ENCODE data around the gene TRIM32. TPM values are rescaled to one million over a fixed set of nuclear protein-coding genes. Genes with fewer than 3 reads are reported as not detected.
A peak's percentile ranks its signal among the peaks of the same experiment; 100 is the strongest.
"Not testable (repeated sequence)": the region's sequence is repeated elsewhere in the genome, so short reads cannot be mapped to it uniquely, and the experiment has no call there.

Gene TRIM32
- total and polyA plus RNA-seq, 2 of the 13 experiments (the other 11 are each of a cell fraction or from before 2014, with no cell fraction given) = 6.5 to 7.7 TPM

DNA sequence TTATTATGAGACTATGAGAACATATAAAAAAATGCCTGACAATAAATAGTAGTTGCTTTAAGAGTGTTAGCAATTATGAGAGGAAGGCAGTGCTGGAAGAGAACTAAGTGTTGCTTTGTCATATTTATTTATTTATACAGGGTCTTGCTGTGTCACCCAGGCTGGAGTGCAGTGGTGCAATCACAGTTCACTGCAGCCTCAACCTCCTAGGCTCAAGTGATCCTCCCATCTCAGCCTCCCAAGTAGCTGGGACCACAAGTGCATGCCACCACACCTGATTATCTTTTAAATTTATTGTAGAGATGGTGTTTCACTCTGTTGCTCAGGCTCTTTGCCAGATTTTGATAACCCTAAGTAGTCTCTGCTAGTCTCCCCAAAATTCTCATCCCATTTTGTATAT is 3.7 kb downstream of the TRIM32 start:
- CTCF ChIA-PET (ENCODE audit: low intra/inter-chr PET ratio, low total read pairs); intact Hi-C loops (cut with micrococcal nuclease; ENCODE audit: unreplicated experiment); H3K27me3 ChIP-seq (ENCODE audit: control insufficient read depth in 1 of 2, insufficient read depth in 2 of 2, low read length in 2 of 2); H3K27ac ChIP-seq (ENCODE audit: extremely low read length, insufficient read depth, low read length); H3K9me3 ChIP-seq (ENCODE audit: low read length); H4K20me1 ChIP-seq (ENCODE audit: insufficient read depth, low read length); in situ Hi-C loops (cut with HindIII; ENCODE audit: extremely low pct_ligation_motif_present, low pct_unique_long_range_greater_than_20kb); H3K4me2 ChIP-seq (ENCODE audit: low read depth, low read length); H3K36me3 ChIP-seq (replicated peaks in 1 of 2; ENCODE audit: control insufficient read depth in 1 of 2, insufficient read depth in 2 of 2, low read length in 2 of 2); POLR2A ChIA-PET; DNase-seq (ENCODE audit: low spot score); ATAC-seq; BruUV-seq (replicated peaks); H2AFZ ChIP-seq (ENCODE audit: low read length); FAIRE-seq; H3K9ac ChIP-seq (ENCODE audit: insufficient read depth, low read depth, low read length); H3K4me3 ChIP-seq (replicated peaks in 1 of 3; ENCODE audit: insufficient read depth in 1 of 3, low read depth in 2 of 3, low read length in 3 of 3): not testable (repeated sequence)
- Histone ChIP-seq H3K4me1 (ENCODE audit: insufficient read depth, low read length) (peaks cover 66% of the 10 kb centered on the region), H3K79me2 (ENCODE audit: insufficient read depth, low read length) (peaks cover 25% of the 10 kb centered on the region)
- TF ChIP-seq, protein P1, sequence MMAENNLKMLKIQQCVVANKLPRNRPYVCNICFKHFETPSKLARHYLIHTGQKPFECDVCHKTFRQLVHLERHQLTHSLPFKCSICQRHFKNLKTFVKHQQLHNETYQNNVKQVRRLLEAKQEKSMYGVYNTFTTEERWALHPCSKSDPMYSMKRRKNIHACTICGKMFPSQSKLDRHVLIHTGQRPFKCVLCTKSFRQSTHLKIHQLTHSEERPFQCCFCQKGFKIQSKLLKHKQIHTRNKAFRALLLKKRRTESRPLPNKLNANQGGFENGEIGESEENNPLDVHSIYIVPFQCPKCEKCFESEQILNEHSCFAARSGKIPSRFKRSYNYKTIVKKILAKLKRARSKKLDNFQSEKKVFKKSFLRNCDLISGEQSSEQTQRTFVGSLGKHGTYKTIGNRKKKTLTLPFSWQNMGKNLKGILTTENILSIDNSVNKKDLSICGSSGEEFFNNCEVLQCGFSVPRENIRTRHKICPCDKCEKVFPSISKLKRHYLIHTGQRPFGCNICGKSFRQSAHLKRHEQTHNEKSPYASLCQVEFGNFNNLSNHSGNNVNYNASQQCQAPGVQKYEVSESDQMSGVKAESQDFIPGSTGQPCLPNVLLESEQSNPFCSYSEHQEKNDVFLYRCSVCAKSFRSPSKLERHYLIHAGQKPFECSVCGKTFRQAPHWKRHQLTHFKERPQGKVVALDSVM (CRISPR knock-in tag; IDR thresholded peaks at IDR 0.05) = peak; percentile 90

- H3K4me2 ChIP-seq (ENCODE audit: low read depth, low read length) = no peak overlapping the region
- H3K36me3 ChIP-seq (replicated peaks in 1 of 2; ENCODE audit: control insufficient read depth in 1 of 2, insufficient read depth in 2 of 2, low read length in 2 of 2) = no peaks in the 10 kb centered on the region
- in situ Hi-C loops (cut with HindIII; ENCODE audit: extremely low pct_ligation_motif_present, low pct_unique_long_range_greater_than_20kb) (no loop called here), intact Hi-C loops (cut with micrococcal nuclease; ENCODE audit: unreplicated experiment) (no loop called here)
- H3K4me3 ChIP-seq (replicated peaks in 1 of 3; ENCODE audit: insufficient read depth in 1 of 3, low read depth in 2 of 3, low read length in 3 of 3) = no peak overlapping the region
- H2AFZ ChIP-seq (ENCODE audit: low read length) = no peak overlapping the region
- H3K27ac ChIP-seq (ENCODE audit: extremely low read length, insufficient read depth, low read length) = no peak overlapping the region
- ChIA-PET POLR2A (no interaction called here), CTCF (ENCODE audit: low intra/inter-chr PET ratio, low total read pairs) (no interaction called here)
- 92% methylated on average over 3 of the region's 3 CpGs for WGBS (ENCODE audit: low lambda C conversion rate)
- FAIRE-seq (no peak), DNase-seq (ENCODE audit: low spot score) (no peak), ATAC-seq (no peak)
- BruUV-seq (replicated peaks) = no TSS peak
- no peaks in the 10 kb centered on the region; a peak in 1 of 5 replicates for H3K27me3 ChIP-seq (ENCODE audit: control insufficient read depth in 1 of 2, insufficient read depth in 2 of 2, low read length in 2 of 2)
- no peak overlapping the region for H3K9ac ChIP-seq (ENCODE audit: insufficient read depth, low read depth, low read length)
- peaks cover 21% of the 10 kb centered on the region for H3K79me2 ChIP-seq (ENCODE audit: insufficient read depth, low read length)
- H4K20me1 ChIP-seq (ENCODE audit: insufficient read depth, low read length) = no peaks in the 10 kb centered on the region
- H3K9me3 ChIP-seq (ENCODE audit: low read length) = no peaks in the 10 kb centered on the region
- H3K4me1 ChIP-seq (ENCODE audit: insufficient read depth, low read length) = peaks cover 58% of the 10 kb centered on the region
- no peak for TF ChIP-seq ZNF713 (CRISPR knock-in tag; IDR thresholded peaks at IDR 0.05)
- no peak for TF ChIP-seq MIXL1 (CRISPR knock-in tag; IDR thresholded peaks at IDR 0.05)
- TF ChIP-seq THRA (CRISPR knock-in tag; IDR thresholded peaks at IDR 0.05; ENCODE audit: borderline replicate concordance) = no peak
- no peak for TF ChIP-seq GABPB1 (CRISPR knock-in tag; IDR thresholded peaks at IDR 0.05)
- TF ChIP-seq KDM3A (CRISPR knock-in tag; IDR thresholded peaks at IDR 0.05; ENCODE audit: low read depth) = no peak
- no peak for TF ChIP-seq ZKSCAN8 (CRISPR knock-in tag; IDR thresholded peaks at IDR 0.05; ENCODE audit: borderline replicate concordance)
- TF ChIP-seq ADNP (CRISPR knock-in tag; IDR thresholded peaks at IDR 0.05) = no peak
- TF ChIP-seq ZNF12 (CRISPR knock-in tag; IDR thresholded peaks at IDR 0.05) = no peak
- no peak for TF ChIP-seq ZSCAN9 (CRISPR knock-in tag; IDR thresholded peaks at IDR 0.05; ENCODE audit: borderline replicate concordance)
- no peak for TF ChIP-seq ZNF17 (CRISPR knock-in tag; IDR thresholded peaks at IDR 0.05)
- TF ChIP-seq, protein P2, sequence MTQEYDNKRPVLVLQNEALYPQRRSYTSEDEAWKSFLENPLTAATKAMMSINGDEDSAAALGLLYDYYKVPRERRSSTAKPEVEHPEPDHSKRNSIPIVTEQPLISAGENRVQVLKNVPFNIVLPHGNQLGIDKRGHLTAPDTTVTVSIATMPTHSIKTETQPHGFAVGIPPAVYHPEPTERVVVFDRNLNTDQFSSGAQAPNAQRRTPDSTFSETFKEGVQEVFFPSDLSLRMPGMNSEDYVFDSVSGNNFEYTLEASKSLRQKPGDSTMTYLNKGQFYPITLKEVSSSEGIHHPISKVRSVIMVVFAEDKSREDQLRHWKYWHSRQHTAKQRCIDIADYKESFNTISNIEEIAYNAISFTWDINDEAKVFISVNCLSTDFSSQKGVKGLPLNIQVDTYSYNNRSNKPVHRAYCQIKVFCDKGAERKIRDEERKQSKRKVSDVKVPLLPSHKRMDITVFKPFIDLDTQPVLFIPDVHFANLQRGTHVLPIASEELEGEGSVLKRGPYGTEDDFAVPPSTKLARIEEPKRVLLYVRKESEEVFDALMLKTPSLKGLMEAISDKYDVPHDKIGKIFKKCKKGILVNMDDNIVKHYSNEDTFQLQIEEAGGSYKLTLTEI (CRISPR knock-in tag; conservative IDR thresholded peaks at IDR 0.05) = no peak
- no peak for TF ChIP-seq NR1H2 (CRISPR knock-in tag; IDR thresholded peaks at IDR 0.05; ENCODE audit: borderline replicate concordance, low read depth)
- no peak for TF ChIP-seq ATF7-NPFF (CRISPR knock-in tag; IDR thresholded peaks at IDR 0.05; ENCODE audit: low read depth)
- no peak for TF ChIP-seq KDM5B (CRISPR knock-in tag; IDR thresholded peaks at IDR 0.05; ENCODE audit: borderline replicate concordance)
- no peak for TF ChIP-seq ZNF44 (CRISPR knock-in tag; IDR thresholded peaks at IDR 0.05)
Measured at GRCh38 chr9:116691607-116692006, 4.5 kb downstream of the TRIM32 start.
